SKM-1 treated with dmso at 0.1 percent for 144 hours (cell line): Measurements from ENCODE around the gene CRACDL.

Source experiments
- DNase-seq: peaks from one replicate; lab custom pipeline; 2025; ENCODE audit not compliant: unreplicated experiment; lab: John Stamatoyannopoulos, UW

Gene CRACDL

GRCh38 chr2:98805412-98806171 is 130.4 kb downstream of the CRACDL start:
- DNase-seq: peak; percentile 100

GRCh38 chr2:98804736-98805135 is 131.3 kb downstream of the CRACDL start:
- no peak for DNase-seq

- no peak for DNase-seq
Observed at GRCh38 chr2:98804265-98804650, 131.8 kb downstream of the CRACDL start.

GRCh38 chr2:98803405-98804264 is 132.4 kb downstream of the CRACDL start:
- no peak for DNase-seq

- DNase-seq: no peak
Observed at GRCh38 chr2:98802344-98802743, 133.7 kb downstream of the CRACDL start.

- DNase-seq: no peak
Observed at GRCh38 chr2:98801921-98802321, 134.1 kb downstream of the CRACDL start.

- no peak for DNase-seq
Observed at GRCh38 chr2:98801286-98801685, 134.7 kb downstream of the CRACDL start.

GRCh38 chr2:98800330-98801064 is 135.5 kb downstream of the CRACDL start:
- no peak for DNase-seq

- DNase-seq: no peak
Observed at GRCh38 chr2:98799375-98800329, 136.4 kb downstream of the CRACDL start.

GRCh38 chr2:98796775-98797544 is 139.1 kb downstream of the CRACDL start:
- DNase-seq: no peak

GRCh38 chr2:98795891-98796676 is 139.9 kb downstream of the CRACDL start:
- no peak for DNase-seq

- DNase-seq: no peak
Observed at GRCh38 chr2:98793897-98794830, 141.9 kb downstream of the CRACDL start.

GRCh38 chr2:98793275-98793674 is 142.8 kb downstream of the CRACDL start:
- DNase-seq: no peak

GRCh38 chr2:98790221-98790620 is 145.8 kb downstream of the CRACDL start:
- no peak for DNase-seq

- DNase-seq: no peak
Observed at GRCh38 chr2:98787700-98788099, 148.3 kb downstream of the CRACDL start.

GRCh38 chr2:98786179-98786578 is 149.8 kb downstream of the CRACDL start:
- no peak for DNase-seq

GRCh38 chr2:98782570-98782969 is 153.5 kb downstream of the CRACDL start:
- no peak for DNase-seq

- DNase-seq: no peak
Observed at GRCh38 chr2:98781822-98782221, 154.2 kb downstream of the CRACDL start.
